ENCODE measurements around the gene NDOR1.

NDOR1 gene

GRCh38 chr9:137160054-137160425, 45.5 kb upstream of the NDOR1 start:
- Mint-ChIP-seq H3K9me3 (no peaks in the 10 kb centered on the region), H3K27me3 (ENCODE audit: low read depth) (peaks cover 93% of the 10 kb centered on the region), H3K36me3 (ENCODE audit: low read depth) (no peaks in the 10 kb centered on the region), H3K4me3 (no peak overlapping the region), H3K4me1 (no peaks in the 10 kb centered on the region), H3K27ac (no peak overlapping the region)
- TF ChIP-seq CTCF (IDR thresholded peaks at IDR 0.05; ENCODE audit: unreplicated experiment in 3 of 3): no peak

GRCh38 chr9:137160716-137161557, 44.6 kb upstream of the NDOR1 start:
- no peak for TF ChIP-seq CTCF (IDR thresholded peaks at IDR 0.05; ENCODE audit: unreplicated experiment in 3 of 3)
- H3K9me3 Mint-ChIP-seq: no peaks in the 10 kb centered on the region
- H3K4me3 Mint-ChIP-seq: no peak overlapping the region
- H3K4me1 Mint-ChIP-seq: no peaks in the 10 kb centered on the region
- H3K27me3 Mint-ChIP-seq (ENCODE audit: low read depth): peaks cover 93% of the 10 kb centered on the region
- no peak overlapping the region for H3K27ac Mint-ChIP-seq
- H3K36me3 Mint-ChIP-seq (ENCODE audit: low read depth): no peaks in the 10 kb centered on the region

GRCh38 chr9:137161558-137162486, 43.7 kb upstream of the NDOR1 start:
- H3K4me3 Mint-ChIP-seq: no peak overlapping the region
- H3K27ac Mint-ChIP-seq: no peak overlapping the region
- no peak for TF ChIP-seq CTCF (IDR thresholded peaks at IDR 0.05; ENCODE audit: unreplicated experiment in 3 of 3)
- H3K27me3 Mint-ChIP-seq (ENCODE audit: low read depth): peaks cover 93% of the 10 kb centered on the region
- H3K36me3 Mint-ChIP-seq (ENCODE audit: low read depth): no peaks in the 10 kb centered on the region
- no peaks in the 10 kb centered on the region for H3K4me1 Mint-ChIP-seq
- no peaks in the 10 kb centered on the region for H3K9me3 Mint-ChIP-seq

- Mint-ChIP-seq H3K9me3 (no peaks in the 10 kb centered on the region), H3K36me3 (ENCODE audit: low read depth) (no peaks in the 10 kb centered on the region), H3K4me1 (no peaks in the 10 kb centered on the region), H3K27ac (no peak overlapping the region), H3K4me3 (peak overlapping the region in 2 of 3 experiments; percentile 48 to 67), H3K27me3 (ENCODE audit: low read depth) (peaks cover 93% of the 10 kb centered on the region)
- peak in 1 of 3 experiments; percentile 25 for TF ChIP-seq CTCF (IDR thresholded peaks at IDR 0.05; ENCODE audit: unreplicated experiment in 3 of 3)
These were observed 42.8 kb upstream of the NDOR1 start for GRCh38 chr9:137162505-137163364.

GRCh38 chr9:137163365-137163715, 42.2 kb upstream of the NDOR1 start:
- Mint-ChIP-seq H3K27ac (no peak overlapping the region), H3K9me3 (no peaks in the 10 kb centered on the region), H3K27me3 (ENCODE audit: low read depth) (peaks cover 88% of the 10 kb centered on the region), H3K4me3 (peak overlapping the region in 2 of 3 experiments; percentile 38 to 48), H3K4me1 (no peaks in the 10 kb centered on the region), H3K36me3 (ENCODE audit: low read depth) (no peaks in the 10 kb centered on the region)
- no peak for TF ChIP-seq CTCF (IDR thresholded peaks at IDR 0.05; ENCODE audit: unreplicated experiment in 3 of 3)
